ENCODE results near the gene MTCP1. TPM values are rescaled to one million over a fixed set of nuclear protein-coding genes. Genes with fewer than 3 reads are reported as not detected.
A peak's percentile ranks its signal among the peaks of the same experiment; 100 is the strongest.

Gene MTCP1, protein sequence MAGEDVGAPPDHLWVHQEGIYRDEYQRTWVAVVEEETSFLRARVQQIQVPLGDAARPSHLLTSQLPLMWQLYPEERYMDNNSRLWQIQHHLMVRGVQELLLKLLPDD
- total RNA-seq: 10.7 and 15.3 TPM in 2 replicates
- long read RNA-seq, partial matches to known transcripts: 0 of 3 reads
- long read RNA-seq, other reads (novel, unspliced or antisense): 3 of 3 reads

- Mint-ChIP-seq H3K9me3 (no peaks in the 10 kb centered on the region), H3K4me1 (peaks cover 36% of the 10 kb centered on the region), H3K4me3 (peak within 1 kb of the TSS; percentile 94), H3K36me3 (ENCODE audit: low read depth) (peaks cover 4% of the 10 kb centered on the region), H3K27me3 (ENCODE audit: low read depth) (no peaks in the 10 kb centered on the region), H3K27ac (ENCODE audit: unreplicated experiment) (peak within 1 kb of the TSS; percentile 94)
- TF ChIP-seq CTCF (conservative IDR thresholded peaks at IDR 0.05): no peak
- peak; percentile 58 for DNase-seq (ENCODE audit: low read depth, low spot score)
Measured at GRCh38 chrX:155070975-155071693, at the start of gene MTCP1, which contains the start of the genes BRCC3 and CMC4. Gene MTCP1, minus strand, starts transcription at chrX:155071136. Its CDS starts 5,126 bp downstream, at chrX:155066010. Gene BRCC3, plus strand, starts transcription at chrX:155071508. Its CDS starts 20 bp downstream, at chrX:155071528. Gene CMC4, minus strand, starts transcription at chrX:155071136. Its CDS starts 7,113 bp downstream, at chrX:155064023.

DNA sequence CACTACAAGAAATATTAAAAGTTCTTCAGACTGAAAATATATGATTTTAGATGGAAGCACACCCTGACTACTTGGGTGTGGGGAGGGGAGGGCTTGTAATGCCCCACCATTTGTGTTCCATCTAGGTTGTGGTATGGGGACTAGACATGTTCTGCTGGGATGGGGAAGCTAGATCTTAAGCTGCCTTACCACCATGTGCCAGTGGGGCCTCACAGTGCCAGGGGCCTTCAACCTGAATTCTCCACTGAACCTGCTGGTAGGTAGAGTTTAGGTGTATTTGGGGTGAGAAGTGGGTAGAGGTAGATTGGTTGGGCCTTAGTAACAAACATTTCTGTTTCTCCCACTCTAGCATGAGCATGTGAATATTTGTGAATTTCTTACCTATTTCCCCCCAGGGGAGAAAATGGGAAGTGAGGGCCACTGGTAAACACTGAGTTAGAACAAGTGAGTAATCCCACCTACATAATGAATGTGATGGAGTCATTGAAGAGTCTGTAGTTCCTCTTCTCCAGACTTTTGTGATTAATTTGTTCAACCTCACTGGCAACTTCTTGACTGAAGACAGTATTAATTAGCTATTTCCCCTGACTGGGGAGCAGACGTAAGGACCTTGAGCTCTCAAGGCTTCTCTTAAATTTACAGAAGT is 44.4 kb upstream of the MTCP1 start:
- TF ChIP-seq CTCF (conservative IDR thresholded peaks at IDR 0.05): no peak
- no peaks in the 10 kb centered on the region for H3K4me1 Mint-ChIP-seq
- H3K36me3 Mint-ChIP-seq (ENCODE audit: low read depth): peaks cover 52% of the 10 kb centered on the region
- peaks cover 6% of the 10 kb centered on the region for H3K9me3 Mint-ChIP-seq
- no peaks in the 10 kb centered on the region for H3K27me3 Mint-ChIP-seq (ENCODE audit: low read depth)
- no peak for DNase-seq (ENCODE audit: low read depth, low spot score)
- no peak overlapping the region for H3K4me3 Mint-ChIP-seq
- no peak overlapping the region for H3K27ac Mint-ChIP-seq (ENCODE audit: unreplicated experiment)

DNA sequence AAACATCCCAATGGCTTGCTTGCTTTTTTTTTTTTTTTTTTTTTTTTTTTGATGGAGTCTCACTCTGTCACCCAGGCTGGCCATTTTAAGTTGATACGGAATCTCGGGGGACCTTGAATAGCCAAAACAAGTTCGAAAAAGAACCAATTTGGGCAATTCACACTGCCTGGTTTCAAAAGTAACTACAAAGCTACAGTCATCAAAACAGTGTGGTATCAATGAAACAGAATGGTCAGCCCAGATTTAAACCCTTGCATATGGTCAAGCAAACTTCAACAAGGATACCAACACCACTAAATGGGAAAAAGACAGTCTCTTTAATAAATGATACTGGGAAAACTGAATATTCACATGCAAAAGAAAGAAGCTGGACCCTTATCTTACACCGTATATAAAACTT is 42.2 kb upstream of the MTCP1 start:
- no peaks in the 10 kb centered on the region for H3K4me1 Mint-ChIP-seq
- H3K27ac Mint-ChIP-seq (ENCODE audit: unreplicated experiment): no peak overlapping the region
- H3K27me3 Mint-ChIP-seq (ENCODE audit: low read depth): no peaks in the 10 kb centered on the region
- peaks cover 53% of the 10 kb centered on the region for H3K36me3 Mint-ChIP-seq (ENCODE audit: low read depth)
- peaks cover 9% of the 10 kb centered on the region for H3K9me3 Mint-ChIP-seq
- TF ChIP-seq CTCF (conservative IDR thresholded peaks at IDR 0.05): no peak
- DNase-seq (ENCODE audit: low read depth, low spot score): no peak
- H3K4me3 Mint-ChIP-seq: no peak overlapping the region

- no peaks in the 10 kb centered on the region for H3K4me1 Mint-ChIP-seq
- peaks cover 9% of the 10 kb centered on the region for H3K9me3 Mint-ChIP-seq
- no peak overlapping the region for H3K4me3 Mint-ChIP-seq
- no peaks in the 10 kb centered on the region for H3K27me3 Mint-ChIP-seq (ENCODE audit: low read depth)
- TF ChIP-seq CTCF (conservative IDR thresholded peaks at IDR 0.05): no peak
- H3K27ac Mint-ChIP-seq (ENCODE audit: unreplicated experiment): no peak overlapping the region
- peaks cover 55% of the 10 kb centered on the region for H3K36me3 Mint-ChIP-seq (ENCODE audit: low read depth)
- no peak for DNase-seq (ENCODE audit: low read depth, low spot score)
Measured at GRCh38 chrX:155112171-155112570, 41.2 kb upstream of the MTCP1 start.

GRCh38 chrX:155108427-155108826 is 37.5 kb upstream of the MTCP1 start:
- H3K36me3 Mint-ChIP-seq (ENCODE audit: low read depth): peaks cover 32% of the 10 kb centered on the region
- no peak overlapping the region for H3K4me3 Mint-ChIP-seq
- DNase-seq (ENCODE audit: low read depth, low spot score): no peak
- H3K27me3 Mint-ChIP-seq (ENCODE audit: low read depth): no peaks in the 10 kb centered on the region
- peaks cover 5% of the 10 kb centered on the region for H3K9me3 Mint-ChIP-seq
- TF ChIP-seq CTCF (conservative IDR thresholded peaks at IDR 0.05): no peak
- H3K27ac Mint-ChIP-seq (ENCODE audit: unreplicated experiment): no peak overlapping the region
- H3K4me1 Mint-ChIP-seq: no peaks in the 10 kb centered on the region

Data from neural crest cell (in vitro differentiated cells).